Epithelial cell of esophagus (primary cell): ENCODE measurements around the gene DDRGK1.

Source experiments
- DNase-seq: peaks from one replicate; pipeline ENCODE4 v3.0.0; 2010; ENCODE audit warnings: low read depth
- H3K4me3 ChIP-seq: 2 replicates; pipeline ENCODE4 v1.5.1; 2011; ENCODE audit warnings: mild to moderate bottlenecking, low read length, control low read depth
- TF ChIP-seq, protein P1 (sequence below): IDR thresholded peaks from 2 replicates; pipeline ENCODE4 v1.5.1; 2011; ENCODE audit warnings: low read depth, mild to moderate bottlenecking, low read length, control low read depth, inconsistent platforms; ENCODE audit not compliant: insufficient read depth; ENCODE audit errors: missing control alignments

DDRGK1 gene

DNA sequence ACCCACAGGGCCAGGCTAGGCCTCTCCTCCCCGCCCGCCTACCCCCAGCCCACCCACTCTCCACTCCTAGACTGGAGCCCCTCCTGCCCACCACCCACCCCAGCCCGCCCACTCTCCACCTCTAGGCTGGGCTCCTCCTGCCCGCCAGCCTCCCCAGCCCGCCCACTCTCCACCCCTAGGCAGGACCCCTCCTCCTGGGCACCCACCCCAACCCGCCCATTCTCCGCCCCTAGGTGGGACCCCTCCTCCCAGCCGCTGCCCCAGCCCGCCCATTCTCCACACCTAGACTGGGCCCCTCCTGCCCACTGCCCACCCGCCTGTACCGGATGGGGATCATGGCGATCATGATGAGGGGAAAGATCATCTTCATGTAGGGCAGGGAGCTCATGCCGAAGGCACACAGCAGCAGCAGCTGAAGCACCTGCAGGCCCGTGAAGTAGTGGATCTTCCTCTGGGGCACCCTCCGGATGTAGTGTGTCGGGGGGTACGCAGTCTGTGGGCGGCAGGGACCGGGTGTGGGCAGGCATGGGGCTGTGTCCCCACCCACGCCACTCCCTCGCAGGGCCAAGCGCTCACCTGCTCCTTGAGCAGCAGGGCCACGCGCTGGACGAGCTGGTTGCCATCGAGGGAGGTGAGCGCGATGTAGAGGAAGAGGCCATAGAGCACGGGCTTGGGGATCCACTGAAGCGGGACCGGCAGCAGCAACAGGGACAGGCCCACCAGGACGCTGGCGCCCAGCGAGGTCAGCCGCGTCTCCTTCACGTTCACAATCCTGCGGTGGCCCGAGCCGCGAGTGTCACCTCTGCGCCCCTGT, 23.7 kb upstream of the DDRGK1 start:
- DNase-seq = no peak
- H3K4me3 ChIP-seq = no peak overlapping the region
- TF ChIP-seq, protein P1, sequence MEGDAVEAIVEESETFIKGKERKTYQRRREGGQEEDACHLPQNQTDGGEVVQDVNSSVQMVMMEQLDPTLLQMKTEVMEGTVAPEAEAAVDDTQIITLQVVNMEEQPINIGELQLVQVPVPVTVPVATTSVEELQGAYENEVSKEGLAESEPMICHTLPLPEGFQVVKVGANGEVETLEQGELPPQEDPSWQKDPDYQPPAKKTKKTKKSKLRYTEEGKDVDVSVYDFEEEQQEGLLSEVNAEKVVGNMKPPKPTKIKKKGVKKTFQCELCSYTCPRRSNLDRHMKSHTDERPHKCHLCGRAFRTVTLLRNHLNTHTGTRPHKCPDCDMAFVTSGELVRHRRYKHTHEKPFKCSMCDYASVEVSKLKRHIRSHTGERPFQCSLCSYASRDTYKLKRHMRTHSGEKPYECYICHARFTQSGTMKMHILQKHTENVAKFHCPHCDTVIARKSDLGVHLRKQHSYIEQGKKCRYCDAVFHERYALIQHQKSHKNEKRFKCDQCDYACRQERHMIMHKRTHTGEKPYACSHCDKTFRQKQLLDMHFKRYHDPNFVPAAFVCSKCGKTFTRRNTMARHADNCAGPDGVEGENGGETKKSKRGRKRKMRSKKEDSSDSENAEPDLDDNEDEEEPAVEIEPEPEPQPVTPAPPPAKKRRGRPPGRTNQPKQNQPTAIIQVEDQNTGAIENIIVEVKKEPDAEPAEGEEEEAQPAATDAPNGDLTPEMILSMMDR = no peak

DNA sequence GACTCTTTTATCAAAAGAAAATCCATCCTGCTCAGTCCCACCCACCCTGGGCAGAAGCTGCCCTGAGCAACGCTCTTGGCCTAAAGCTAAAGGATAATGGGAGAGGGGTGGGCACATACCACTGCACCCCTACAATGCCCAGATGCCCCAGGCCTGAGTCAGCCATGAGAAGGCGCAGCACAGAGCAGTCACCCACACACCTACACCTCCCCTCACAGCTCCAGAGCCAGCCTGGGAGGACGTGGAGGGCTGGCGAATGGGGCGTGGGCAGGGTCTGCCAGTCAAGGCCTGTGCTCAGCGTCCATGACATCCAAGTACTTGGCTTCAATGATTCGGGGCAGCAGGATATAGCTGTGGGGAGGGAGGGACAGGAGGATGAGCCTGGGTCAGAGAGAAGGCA, 23.0 kb upstream of the DDRGK1 start:
- H3K4me3 ChIP-seq = no peak overlapping the region
- TF ChIP-seq, protein P1 = no peak
- DNase-seq = peak; percentile 79

DNA sequence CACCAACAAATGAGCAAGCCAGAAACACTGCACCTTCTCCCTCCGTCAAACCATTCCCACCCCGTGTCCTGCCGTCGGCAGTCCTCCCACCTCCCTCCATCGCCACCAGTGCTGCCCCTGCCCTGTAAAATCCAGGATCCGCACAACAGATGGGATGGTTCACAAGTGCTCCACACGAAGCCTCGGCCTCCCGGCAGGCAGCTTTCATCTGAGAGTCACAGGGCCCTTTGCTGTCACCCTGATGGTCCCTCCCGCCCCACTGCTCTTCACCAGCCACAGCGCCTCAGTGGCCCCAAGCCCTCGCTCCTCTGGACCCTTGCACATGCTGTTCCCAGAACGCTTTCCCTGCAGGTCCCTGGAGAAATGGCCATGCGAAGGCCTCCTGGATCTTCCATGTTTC, 22.4 kb upstream of the DDRGK1 start:
- no peak overlapping the region for H3K4me3 ChIP-seq
- no peak for DNase-seq
- TF ChIP-seq, protein P1 = no peak

DNA sequence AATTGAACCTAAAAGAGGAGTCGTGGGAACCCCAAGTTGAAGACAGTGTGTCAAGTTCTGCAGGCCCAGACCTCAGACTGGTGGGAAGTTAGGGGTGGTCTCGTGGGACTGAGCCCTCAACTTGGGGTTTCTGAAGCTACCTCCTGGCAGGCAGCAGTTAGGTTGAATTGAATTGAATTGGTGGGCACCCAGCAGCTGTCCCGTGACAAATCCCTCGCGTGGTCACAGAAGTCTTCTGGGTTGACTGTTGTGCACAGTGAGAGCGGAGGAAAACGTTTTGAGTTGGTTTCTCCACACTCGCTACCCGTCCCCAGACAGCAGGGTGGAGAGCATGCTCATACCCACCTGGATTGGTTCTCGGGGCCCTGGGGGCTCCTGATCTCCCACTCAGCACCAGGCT, 21.6 kb upstream of the DDRGK1 start:
- no peak for DNase-seq
- H3K4me3 ChIP-seq = no peak overlapping the region
- TF ChIP-seq, protein P1 = no peak

DNA sequence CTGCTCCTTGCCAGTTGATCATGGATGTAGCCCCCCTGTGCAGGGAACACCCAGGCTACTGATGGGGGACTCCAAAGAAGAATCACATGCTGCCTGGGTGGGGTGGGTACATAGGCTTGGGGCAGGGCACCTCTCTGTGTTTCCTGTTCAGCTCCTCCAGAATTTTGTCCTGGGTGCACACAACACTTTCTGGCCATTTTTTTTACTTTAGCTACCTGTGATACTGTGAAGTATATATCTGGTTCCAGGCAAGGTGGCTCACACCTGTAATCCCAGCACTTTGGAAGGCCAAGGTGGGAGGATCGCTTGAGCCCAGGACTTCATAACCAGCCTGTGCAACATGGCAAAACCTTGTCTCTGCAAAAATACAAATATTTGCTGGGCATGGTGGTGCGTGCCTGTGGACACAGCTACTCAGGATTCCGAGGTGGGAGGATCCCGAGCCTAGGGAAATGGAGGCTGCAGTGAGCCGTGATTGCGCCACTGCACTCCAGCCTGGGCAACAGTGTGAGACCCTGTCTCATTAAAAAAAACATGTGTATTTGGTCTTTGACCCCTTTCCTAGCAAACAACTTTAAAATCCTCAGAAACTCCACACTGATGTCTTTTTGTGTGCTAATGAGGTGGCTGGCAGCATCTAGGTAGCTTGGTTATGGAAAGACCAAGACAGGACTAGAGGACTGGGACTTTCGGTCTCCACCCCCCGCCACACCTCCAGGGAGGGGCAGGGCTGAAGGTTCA, 20.4 kb upstream of the DDRGK1 start:
- no peak for DNase-seq
- TF ChIP-seq, protein P1 = no peak
- no peak overlapping the region for H3K4me3 ChIP-seq

DNA sequence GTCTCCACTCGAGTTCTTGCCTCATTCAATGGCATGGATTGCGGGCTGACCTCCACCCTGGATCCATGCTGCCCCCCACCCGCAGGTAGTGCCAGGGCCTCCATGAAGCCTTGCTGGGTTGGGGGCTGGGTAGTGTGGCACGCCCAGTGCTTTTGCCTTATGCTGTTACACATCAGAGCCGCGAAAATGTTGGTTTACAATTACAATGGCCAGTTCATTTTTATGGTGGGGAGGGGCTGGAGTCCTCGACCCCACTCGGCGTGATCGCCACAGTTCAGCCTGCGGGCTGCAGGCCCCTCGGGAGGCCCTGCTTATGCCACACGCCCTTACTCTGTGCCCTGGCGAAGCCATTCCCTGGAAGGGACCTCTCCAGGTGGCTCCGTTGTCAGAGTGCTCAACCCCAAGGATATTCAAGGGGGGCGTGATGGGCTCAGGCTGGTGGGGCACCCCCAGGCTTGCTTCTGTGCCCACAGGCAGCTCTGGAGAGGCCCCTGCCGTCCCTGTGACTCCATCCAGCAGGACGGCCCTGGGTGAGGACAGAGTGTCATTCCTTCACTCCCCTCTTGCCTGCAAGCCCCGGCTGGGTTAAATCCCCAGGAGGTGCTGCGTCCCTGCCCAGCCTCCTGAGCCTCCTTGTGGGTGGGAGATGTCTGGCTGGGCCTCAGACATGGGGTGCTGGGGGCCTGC, 19.7 kb upstream of the DDRGK1 start:
- no peak for DNase-seq
- H3K4me3 ChIP-seq = no peak overlapping the region
- TF ChIP-seq, protein P1 = no peak

DNA sequence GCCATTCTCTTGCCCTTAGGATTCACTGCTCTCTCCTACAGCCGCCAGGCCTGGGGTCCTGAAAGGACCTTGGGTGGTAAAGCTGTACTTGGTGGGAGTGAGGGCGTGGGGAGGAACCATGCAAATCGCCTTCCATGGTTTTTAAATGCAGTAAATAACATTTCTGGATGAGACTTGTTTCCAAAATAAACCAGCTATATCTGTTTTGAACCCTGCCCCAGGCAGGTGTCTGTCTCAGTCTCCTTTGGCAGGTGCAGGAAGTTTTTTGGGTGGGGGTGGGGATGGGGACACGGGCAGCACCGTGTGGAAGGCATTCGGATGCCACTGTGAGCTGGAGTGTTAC, 19.1 kb upstream of the DDRGK1 start:
- no peak overlapping the region for H3K4me3 ChIP-seq
- DNase-seq = no peak
- TF ChIP-seq, protein P1 = no peak
